Skeletal muscle cell (primary cell): ENCODE measurements around the gene TMEM184C.

Experiments used
- DNase-seq: peaks from one replicate; pipeline ENCODE4 v3.0.0-alpha.2; 2010; ENCODE audit warnings: low read depth
- H3K4me3 ChIP-seq: 2 replicates; pipeline ENCODE4 v1.5.1; 2011; ENCODE audit warnings: low read depth, mild to moderate bottlenecking, control low read depth, low read length, moderate library complexity

TMEM184C gene

GRCh38 chr4:147596981-147597380, 20.2 kb upstream of the TMEM184C start:
- H3K4me3 ChIP-seq: no peak overlapping the region
- DNase-seq: no peak

DNA sequence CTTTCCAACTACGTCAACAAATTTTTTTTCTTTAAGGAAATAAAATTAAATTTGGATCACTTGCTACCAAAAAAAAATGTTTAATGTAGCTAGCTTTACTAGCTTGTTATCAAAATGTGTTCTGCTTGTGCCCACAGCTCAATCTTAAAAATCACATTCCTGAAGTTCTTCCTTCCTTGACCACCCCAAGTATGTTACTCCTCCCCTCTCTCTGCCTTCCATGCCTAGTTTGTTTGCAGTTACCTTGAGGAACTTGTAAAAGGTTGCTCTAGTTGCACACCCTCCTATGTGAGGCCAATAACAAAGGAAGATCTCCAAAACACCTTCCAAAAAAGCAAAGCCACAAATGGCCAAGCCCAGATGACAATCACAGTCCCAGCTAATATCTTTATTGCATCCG, 19.6 kb upstream of the TMEM184C start:
- no peak for DNase-seq
- no peak overlapping the region for H3K4me3 ChIP-seq

- DNase-seq: no peak
- H3K4me3 ChIP-seq: no peak overlapping the region
These were observed 18.0 kb upstream of the TMEM184C start for GRCh38 chr4:147599206-147599605.

DNA sequence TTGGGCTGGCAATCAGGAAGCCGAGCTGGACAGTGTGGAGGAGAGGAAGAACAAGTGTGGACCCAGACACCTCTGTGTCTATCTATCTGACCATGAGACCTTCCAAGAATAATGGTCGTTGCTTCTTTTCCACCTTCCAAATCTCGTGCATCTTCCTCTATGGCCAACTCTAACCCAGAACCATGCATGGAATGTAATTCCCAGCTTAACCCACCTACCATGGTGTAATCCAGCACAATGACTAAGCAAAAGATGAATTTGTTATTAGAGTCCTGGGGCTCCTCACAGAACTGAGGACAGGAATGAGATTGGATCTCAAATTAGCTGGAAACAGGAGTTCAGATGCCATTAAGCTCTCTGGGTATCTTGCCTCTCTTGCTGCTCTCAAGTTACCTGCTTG, 17.4 kb upstream of the TMEM184C start:
- no peak overlapping the region for H3K4me3 ChIP-seq
- DNase-seq: no peak

- no peak overlapping the region for H3K4me3 ChIP-seq
- no peak for DNase-seq
These were observed 11.7 kb upstream of the TMEM184C start for GRCh38 chr4:147605499-147605898.

- no peak overlapping the region for H3K4me3 ChIP-seq
- no peak for DNase-seq
These were observed 9.7 kb upstream of the TMEM184C start for GRCh38 chr4:147607471-147607870.

DNA sequence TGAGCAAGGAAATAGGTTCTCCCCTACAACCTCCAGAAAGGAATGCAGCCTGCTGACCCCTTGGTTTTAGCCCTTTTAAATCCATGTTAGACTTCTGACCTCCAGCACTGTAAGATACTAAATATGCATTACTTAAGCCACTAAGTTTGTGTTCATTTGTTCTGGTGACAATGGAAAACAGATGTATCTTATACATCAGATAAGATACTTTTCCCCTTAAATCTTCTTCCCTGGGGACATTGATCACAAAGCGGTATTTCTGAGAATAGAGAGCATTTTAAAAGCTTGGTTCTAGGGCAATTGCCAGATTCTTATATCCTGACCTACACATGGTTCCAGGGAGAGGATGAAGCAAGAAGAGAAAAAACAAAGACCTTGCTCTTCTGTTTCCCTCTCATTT, 6.5 kb upstream of the TMEM184C start:
- DNase-seq: peak; percentile 60
- no peak overlapping the region for H3K4me3 ChIP-seq

DNA sequence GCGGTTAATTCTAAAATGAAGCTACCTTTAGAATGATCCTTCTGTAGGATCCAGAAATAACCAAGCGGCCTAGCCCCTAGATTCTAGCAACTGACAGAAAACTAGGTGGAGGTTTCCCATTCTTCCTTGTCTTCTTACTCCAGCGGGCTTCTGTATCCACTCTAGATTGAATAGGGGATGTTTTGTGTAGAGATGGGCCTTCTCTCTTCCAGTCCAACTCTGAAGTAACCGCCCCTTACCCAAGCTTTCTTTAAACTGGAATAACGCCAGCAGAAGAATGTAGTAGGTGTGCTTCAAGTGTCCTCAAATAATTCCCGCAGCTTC, 386 bp upstream of the TMEM184C start:
- no peak for DNase-seq
- H3K4me3 ChIP-seq: peak overlapping the region; percentile 77

GRCh38 chr4:147617841-147618691, 869 bp downstream of the TMEM184C start:
- no peak for DNase-seq
- peak overlapping the region; percentile 77 for H3K4me3 ChIP-seq

GRCh38 chr4:147620315-147620714, 3.1 kb downstream of the TMEM184C start:
- H3K4me3 ChIP-seq: no peak overlapping the region
- no peak for DNase-seq

DNA sequence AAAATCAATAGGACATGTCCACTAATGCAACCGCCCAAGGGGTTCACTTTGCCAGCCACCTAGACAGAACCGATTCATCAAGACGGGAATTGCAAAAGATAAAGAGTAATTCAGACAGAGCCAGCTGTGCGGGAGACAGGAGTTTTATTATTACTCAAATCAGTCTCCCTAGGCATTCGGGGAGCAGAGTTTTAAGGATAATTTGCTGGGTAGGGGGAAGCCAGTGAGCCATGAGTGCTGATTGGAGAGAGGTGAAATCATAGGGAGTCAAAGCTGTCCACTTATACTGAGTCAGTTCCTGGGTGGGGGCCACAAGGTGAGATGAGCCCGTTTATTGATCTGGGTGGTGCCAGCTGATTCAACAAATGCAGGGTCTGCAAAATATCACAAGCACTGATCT, 8.5 kb downstream of the TMEM184C start:
- DNase-seq: no peak
- no peak overlapping the region for H3K4me3 ChIP-seq

DNA sequence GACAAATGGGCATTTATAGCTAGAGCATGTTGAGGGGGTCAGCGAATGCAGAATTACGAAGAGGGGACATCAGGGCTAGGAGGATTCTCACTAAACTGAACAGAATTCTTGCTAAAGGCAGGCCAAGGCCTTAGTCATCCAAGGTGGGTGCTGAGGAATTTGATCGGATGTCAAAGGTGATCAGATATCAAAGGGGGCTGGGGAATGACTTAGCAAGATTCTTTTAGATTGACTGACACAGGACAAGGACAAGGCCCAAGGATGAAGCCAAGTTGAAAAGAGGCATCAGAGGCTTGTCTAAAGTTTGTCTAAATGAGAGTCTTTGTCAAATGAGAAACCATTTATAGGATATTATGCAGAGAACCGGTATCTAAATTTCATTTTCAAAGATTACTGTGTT, 9.7 kb downstream of the TMEM184C start:
- no peak overlapping the region for H3K4me3 ChIP-seq
- no peak for DNase-seq

DNA sequence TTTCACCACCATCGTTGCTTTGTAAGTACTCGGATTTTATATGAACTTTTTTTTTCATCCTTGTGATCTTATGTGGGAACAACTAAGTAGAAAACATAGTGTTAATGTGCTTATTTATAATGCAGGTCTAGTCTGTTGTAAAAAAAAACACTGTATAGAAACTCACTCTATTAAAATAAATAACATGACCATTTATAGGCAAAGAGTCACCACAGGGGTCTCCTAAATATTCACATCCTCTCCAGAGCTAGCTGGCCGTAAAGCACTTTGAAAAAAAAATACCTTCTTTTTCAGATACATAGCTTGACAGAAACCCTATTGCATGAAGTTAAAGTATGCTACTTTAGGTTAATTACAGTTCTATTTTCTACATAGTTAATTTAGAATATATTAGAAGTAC, 11.2 kb downstream of the TMEM184C start:
- DNase-seq: no peak
- H3K4me3 ChIP-seq: no peak overlapping the region

- no peak for DNase-seq
- H3K4me3 ChIP-seq: no peak overlapping the region
These were observed 12.9 kb downstream of the TMEM184C start for GRCh38 chr4:147629783-147630730.

GRCh38 chr4:147633113-147633512, 15.9 kb downstream of the TMEM184C start:
- H3K4me3 ChIP-seq: no peak overlapping the region
- DNase-seq: no peak

DNA sequence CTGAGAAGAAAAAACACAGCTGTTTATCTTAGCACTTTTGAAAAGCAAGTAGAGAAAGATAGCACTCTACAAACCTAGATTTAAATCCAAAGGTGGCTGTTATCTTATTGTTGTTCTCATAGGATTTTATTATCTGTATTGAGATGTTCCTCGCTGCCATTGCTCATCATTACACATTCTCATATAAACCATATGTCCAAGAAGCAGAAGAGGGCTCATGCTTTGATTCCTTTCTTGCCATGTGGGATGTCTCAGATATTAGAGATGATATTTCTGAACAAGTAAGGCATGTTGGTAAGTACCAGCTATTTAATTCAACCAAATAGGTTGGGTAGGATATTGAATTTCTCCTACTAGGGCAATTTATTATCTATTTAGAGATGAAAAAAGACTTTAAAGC, 16.4 kb downstream of the TMEM184C start:
- H3K4me3 ChIP-seq: no peak overlapping the region

GRCh38 chr4:147635348-147635747, 18.2 kb downstream of the TMEM184C start:
- H3K4me3 ChIP-seq: no peak overlapping the region
- no peak for DNase-seq

More for the DNA sequence above, 16.4 kb downstream of the TMEM184C start:
- no peak for DNase-seq

GRCh38 chr4:147638365-147638764, 21.2 kb downstream of the TMEM184C start:
- DNase-seq: no peak

DNA sequence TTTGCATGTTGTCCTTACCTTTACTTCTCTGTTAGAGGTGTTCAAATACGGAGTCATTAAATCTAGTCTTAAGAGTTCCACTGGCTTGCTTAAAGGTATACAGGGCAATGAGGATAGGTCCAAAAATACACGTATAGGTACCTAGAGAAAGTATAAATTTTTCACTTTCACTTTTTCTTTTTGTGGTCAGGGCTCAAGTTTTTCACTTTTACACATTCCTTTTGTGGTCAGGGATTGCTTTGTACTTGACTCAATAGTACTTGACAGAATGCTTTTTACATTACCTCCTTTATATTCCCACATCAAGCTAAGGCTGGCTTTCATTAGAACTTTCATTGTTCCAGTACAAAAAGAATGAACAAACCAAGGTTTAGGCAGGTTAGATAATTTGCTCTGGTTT, 21.7 kb downstream of the TMEM184C start:
- DNase-seq: no peak

More at GRCh38 chr4:147638365-147638764, 21.2 kb downstream of the TMEM184C start:
- no peak overlapping the region for H3K4me3 ChIP-seq

DNA sequence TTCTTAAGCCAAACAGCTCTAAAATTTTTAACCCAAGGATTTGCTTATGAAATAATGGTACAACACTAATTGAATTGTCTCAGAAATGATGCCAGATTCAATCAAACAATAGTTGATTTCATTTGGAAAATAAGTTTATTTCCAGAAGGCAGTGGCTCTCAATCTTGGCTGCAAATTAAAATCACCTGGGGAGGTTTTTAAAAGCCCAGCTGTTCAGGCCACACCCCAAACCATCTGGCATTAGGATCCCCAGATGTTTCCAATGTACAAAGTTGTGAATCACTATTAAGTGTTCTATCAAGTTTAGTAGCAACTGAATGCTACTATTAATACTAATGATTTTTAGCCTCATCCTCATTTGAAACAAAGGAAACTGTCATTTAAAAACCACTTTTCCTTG, 22.2 kb downstream of the TMEM184C start:
- no peak overlapping the region for H3K4me3 ChIP-seq
- DNase-seq: no peak

More for the DNA sequence above, 21.7 kb downstream of the TMEM184C start:
- H3K4me3 ChIP-seq: no peak overlapping the region
